ENCODE measurements around the gene PCCA.

GRCh38 chr13:100540621-100541020 lies 451.7 kb downstream of the PCCA start:
- no peak for TF ChIP-seq CTCF (conservative IDR thresholded peaks at IDR 0.05; ENCODE audit: low read depth in 2 of 2)
- TF ChIP-seq EZH2 (IDR thresholded peaks at IDR 0.05; ENCODE audit: low read depth, unreplicated experiment): no peak
- no peak for TF ChIP-seq JUNB (IDR thresholded peaks at IDR 0.05; ENCODE audit: unreplicated experiment)
- TF ChIP-seq ETS1 (IDR thresholded peaks at IDR 0.05): no peak
- TF ChIP-seq POLR2AphosphoS5 (IDR thresholded peaks at IDR 0.05; ENCODE audit: low read depth): no peak
- TF ChIP-seq NANOG (IDR thresholded peaks at IDR 0.05; ENCODE audit: borderline replicate concordance): no peak
- no peak for TF ChIP-seq EZH2phosphoT487 (IDR thresholded peaks at IDR 0.05; ENCODE audit: unreplicated experiment)
- TF ChIP-seq REST (IDR thresholded peaks at IDR 0.05; ENCODE audit: unreplicated experiment): no peak
- TF ChIP-seq CREB1 (CRISPR knock-in tag; IDR thresholded peaks at IDR 0.05; ENCODE audit: low read depth): no peak

Data from GM23338 (cell line).